Spleen (tissue), 11 donors: Measurements from ENCODE around the gene TMEM18. TPM values are rescaled to one million over a fixed set of nuclear protein-coding genes. Genes with fewer than 3 reads are reported as not detected.
A peak's percentile ranks its signal among the peaks of the same experiment; 100 is the strongest.

Source experiments
- DNase-seq: peaks from one replicate; pipeline ENCODE4 v3.0.0-alpha.2; 2020
- H3K27ac ChIP-seq, 8 donors: fragments of 200-600 bp; sonication (generic) in 7 of 8; 1 replicate in 4 of 8; 2 replicates in 4 of 8; pipeline versions ENCODE4 v1.5.0 to v1.8.0; 2016 to 2021; ENCODE audit warnings: inconsistent platforms in 4 of 8, mild to moderate bottlenecking in 4 of 8, moderate library complexity in 1 of 8
- H3K27me3 ChIP-seq, 7 donors: fragments of 200-600 bp; sonication (generic) in 6 of 7; replicated peaks in 1 of 7; 1 replicate in 4 of 7; 2 replicates in 3 of 7; pipeline versions ENCODE4 v1.5.0 to v1.8.0; 2016 to 2021; ENCODE audit warnings: inconsistent platforms in 3 of 7, mild to moderate bottlenecking in 1 of 7
- H3K36me3 ChIP-seq, 6 donors: fragments of 200-600 bp; sonication (generic) in 5 of 6; 1 replicate in 4 of 6; 2 replicates in 2 of 6; pipeline versions ENCODE4 v1.5.0 to v1.8.0; 2016 to 2021; ENCODE audit warnings: inconsistent platforms in 2 of 6
- H3K4me1 ChIP-seq, 6 donors: fragments of 200-600 bp; sonication (generic) in 5 of 6; 1 replicate in 3 of 6; 2 replicates in 3 of 6; pipeline versions ENCODE4 v1.5.0 to v1.8.0; 2016 to 2021; ENCODE audit warnings: inconsistent platforms in 3 of 6
- H3K4me3 ChIP-seq, 8 donors: fragments of 200-600 bp; sonication (generic) in 7 of 8; 1 replicate in 4 of 8; 2 replicates in 4 of 8; pipeline versions ENCODE4 v1.5.0 to v1.8.0; 2016 to 2021; ENCODE audit warnings: inconsistent platforms in 4 of 8, mild to moderate bottlenecking in 4 of 8, moderate library complexity in 2 of 8
- H3K9me3 ChIP-seq, 8 donors: fragments of 200-600 bp; sonication (generic) in 7 of 8; 1 replicate in 4 of 8; 2 replicates in 4 of 8; pipeline versions ENCODE4 v1.5.0 to v1.8.0; 2016 to 2021; ENCODE audit warnings: inconsistent platforms in 4 of 8
- CTCF ChIP-seq, 11 experiments: fragments of 200-600 bp in 7 of 11; fragments of 450-650 bp in 4 of 11; sonication (generic) in 4 of 11; IDR thresholded peaks in 8 of 11; conservative IDR thresholded peaks in 3 of 11; 1 replicate in 7 of 11; 2 replicates in 4 of 11; pipeline versions ENCODE4 v1.4.0 to v1.8.0; 2016 to 2021; ENCODE audit warnings: antibody characterized with exemption in 11 of 11, inconsistent platforms in 4 of 11, mild to moderate bottlenecking in 1 of 11
- POLR2A ChIP-seq, 3 donors: fragments of 450-650 bp; IDR thresholded peaks; one replicate each; pipeline ENCODE4 v1.5.1; 2017; ENCODE audit warnings: antibody characterized with exemption in 3 of 3, mild to moderate bottlenecking in 1 of 3
- POLR2AphosphoS5 ChIP-seq, 3 donors: sonication (generic); formaldehyde crosslinking; IDR thresholded peaks; one replicate each; pipeline ENCODE4 v1.5.1; 2017; ENCODE audit warnings: antibody characterized with exemption in 3 of 3
- WGBS, 5 donors: extraction: QIAGEN DNeasy Blood & Tissue Kit in 3 of 5; methylation state at CpG; one replicate each; pipeline versions ENCODE4 v1.1.5 to v1.1.7; 2013 to 2018; 5-methylcytosine and 5-hydroxymethylcytosine counted together
- intact Hi-C: fragments of 100-400 bp; cut with DNase I; formaldehyde crosslinking; loops from one replicate; pipeline ENCODE4 v1.15.0; 2023; ENCODE audit warnings: low total_unique reads
- polyA plus RNA-seq, 3 donors: library from polyadenylated mRNA; stranded (reverse); fragments of 200-250 nt; gene quantifications; one replicate each; pipeline ENCODE4 v1.2.1, GENCODE V29; 2013
- total RNA-seq, 7 donors: library from RNA; depleted of rRNA in 3 of 7; stranded (reverse); fragments of >200 nt in 3 of 7; fragmentation: NEBNext Ultra II Directional in 4 of 7; extraction: Animal tissue kit (Norgen Biotek cat#: 25700) in 4 of 7; gene quantifications; one replicate each; pipeline versions ENCODE4 v1.1.0 to v1.2.1, GENCODE V29; 2016 to 2021
- donor health status: healthy with polysubstance abuse.
- donor health status: DM: no; HTN: no; CAD: no; lungs with moderate emphysema.
- donor health status: DM: no; HTN: no; CAD: no.
- donor health status: Bipolar disorder and iron deficiency.
- donor health status: healthy.
- donor health status: DM: no; HTN: no; CAD: no.
- donor health status: DM: yes; HTN: yes; CAD: no.

Gene TMEM18
- total and polyA plus RNA-seq, 10 donors = 20.0 to 29.3 (median 22.6) TPM

GRCh38 chr2:668000-668398, 9.2 kb downstream of the TMEM18 start:
- TF ChIP-seq POLR2A (IDR thresholded peaks at IDR 0.05) (no peak), POLR2AphosphoS5 (IDR thresholded peaks at IDR 0.05) (no peak), CTCF (IDR thresholded peaks at IDR 0.05 in 8 of 11, conservative IDR thresholded peaks at IDR 0.05 in 3 of 11) (no peak)
- Histone ChIP-seq H3K36me3 (peaks cover 0 to 96% (median 72%) of the 10 kb centered on the region in 6 donors), H3K4me3 (no peak overlapping the region), H3K27ac (no peak overlapping the region), H3K4me1 (peaks cover 0 to 8% (median under 1%) of the 10 kb centered on the region in 6 donors), H3K9me3 (peaks cover 0 to 24% (median 19%) of the 10 kb centered on the region in 8 donors), H3K27me3 (no peaks in the 10 kb centered on the region)
- WGBS, 5 donors = 92 to 98% (median 97%) methylated on average over 3 of the region's 3 CpGs
- DNase-seq = no peak
- intact Hi-C loops = no loop called here

- peaks cover 0 to 93% (median 69%) of the 10 kb centered on the region in 6 donors for H3K36me3 ChIP-seq
- WGBS, 5 donors = 88 to 94% (median 90%) methylated on average over 5 of the region's 5 CpGs
These were observed 9.7 kb downstream of the TMEM18 start for GRCh38 chr2:667332-667999.

GRCh38 chr2:666441-666840, 10.8 kb downstream of the TMEM18 start:
- DNase-seq = no peak
- H3K4me1 ChIP-seq = peaks cover 0 to 15% (median 7%) of the 10 kb centered on the region in 6 donors
- H3K27ac ChIP-seq = no peak overlapping the region
- peaks cover 0 to 83% (median 60%) of the 10 kb centered on the region in 6 donors for H3K36me3 ChIP-seq
- H3K27me3 ChIP-seq = no peaks in the 10 kb centered on the region
- TF ChIP-seq POLR2AphosphoS5 (IDR thresholded peaks at IDR 0.05) (no peak), POLR2A (IDR thresholded peaks at IDR 0.05) (no peak), CTCF (IDR thresholded peaks at IDR 0.05 in 8 of 11, conservative IDR thresholded peaks at IDR 0.05 in 3 of 11) (no peak)
- peaks cover 0 to 24% (median 19%) of the 10 kb centered on the region in 8 donors for H3K9me3 ChIP-seq
- intact Hi-C loops = no loop called here
- 98 to 99% (median 98%) methylated on average over 15 of the region's 15 CpGs for WGBS, 5 donors
- no peak overlapping the region for H3K4me3 ChIP-seq

More at GRCh38 chr2:667332-667999, 9.7 kb downstream of the TMEM18 start:
- Histone ChIP-seq H3K27me3 (no peaks in the 10 kb centered on the region), H3K4me3 (no peak overlapping the region), H3K4me1 (peaks cover 0 to 7% (median 1%) of the 10 kb centered on the region in 6 donors), H3K9me3 (peaks cover 0 to 24% (median 19%) of the 10 kb centered on the region in 8 donors), H3K27ac (no peak overlapping the region)
- intact Hi-C loops = no loop called here
- no peak for DNase-seq
- TF ChIP-seq POLR2A (IDR thresholded peaks at IDR 0.05) (no peak), CTCF (IDR thresholded peaks at IDR 0.05 in 8 of 11, conservative IDR thresholded peaks at IDR 0.05 in 3 of 11) (peak in 3 of 11 experiments; percentile 16 to 45 (median 16))

- 60 to 98% (median 97%) methylated on average over 1 to 4 of the region's 4 CpGs for WGBS, 5 donors
- intact Hi-C loops = no loop called here
- H3K27me3 ChIP-seq = peaks cover 0 to 2% (median 0%) of the 10 kb centered on the region in 7 donors
- TF ChIP-seq CTCF (IDR thresholded peaks at IDR 0.05 in 8 of 11, conservative IDR thresholded peaks at IDR 0.05 in 3 of 11) (no peak), POLR2A (IDR thresholded peaks at IDR 0.05) (no peak), POLR2AphosphoS5 (IDR thresholded peaks at IDR 0.05) (no peak)
- peaks cover 0 to 76% (median 54%) of the 10 kb centered on the region in 6 donors for H3K36me3 ChIP-seq
- peaks cover 0 to 16% (median 7%) of the 10 kb centered on the region in 6 donors for H3K4me1 ChIP-seq
- H3K4me3 ChIP-seq = no peak overlapping the region
- H3K27ac ChIP-seq = no peak overlapping the region
- DNase-seq = no peak
- peaks cover 0 to 24% (median 19%) of the 10 kb centered on the region in 8 donors for H3K9me3 ChIP-seq
These were observed 11.7 kb downstream of the TMEM18 start for GRCh38 chr2:665340-666073.
